GM12875 (cell line): ENCODE results near the gene ATRNL1.

Source experiments
- H3K4me3 ChIP-seq: one replicate; pipeline ENCODE4 v1.5.1; 2011; ENCODE audit warnings: low read depth, low read length, control low read depth
- TF ChIP-seq, protein P1 (sequence below): IDR thresholded peaks from 2 replicates; pipeline ENCODE4 v1.5.1; 2011; ENCODE audit warnings: low read depth, mild to moderate bottlenecking, control low read depth, inconsistent platforms, low read length, moderate library complexity, borderline replicate concordance; ENCODE audit not compliant: insufficient read depth

The ATRNL1 gene

DNA sequence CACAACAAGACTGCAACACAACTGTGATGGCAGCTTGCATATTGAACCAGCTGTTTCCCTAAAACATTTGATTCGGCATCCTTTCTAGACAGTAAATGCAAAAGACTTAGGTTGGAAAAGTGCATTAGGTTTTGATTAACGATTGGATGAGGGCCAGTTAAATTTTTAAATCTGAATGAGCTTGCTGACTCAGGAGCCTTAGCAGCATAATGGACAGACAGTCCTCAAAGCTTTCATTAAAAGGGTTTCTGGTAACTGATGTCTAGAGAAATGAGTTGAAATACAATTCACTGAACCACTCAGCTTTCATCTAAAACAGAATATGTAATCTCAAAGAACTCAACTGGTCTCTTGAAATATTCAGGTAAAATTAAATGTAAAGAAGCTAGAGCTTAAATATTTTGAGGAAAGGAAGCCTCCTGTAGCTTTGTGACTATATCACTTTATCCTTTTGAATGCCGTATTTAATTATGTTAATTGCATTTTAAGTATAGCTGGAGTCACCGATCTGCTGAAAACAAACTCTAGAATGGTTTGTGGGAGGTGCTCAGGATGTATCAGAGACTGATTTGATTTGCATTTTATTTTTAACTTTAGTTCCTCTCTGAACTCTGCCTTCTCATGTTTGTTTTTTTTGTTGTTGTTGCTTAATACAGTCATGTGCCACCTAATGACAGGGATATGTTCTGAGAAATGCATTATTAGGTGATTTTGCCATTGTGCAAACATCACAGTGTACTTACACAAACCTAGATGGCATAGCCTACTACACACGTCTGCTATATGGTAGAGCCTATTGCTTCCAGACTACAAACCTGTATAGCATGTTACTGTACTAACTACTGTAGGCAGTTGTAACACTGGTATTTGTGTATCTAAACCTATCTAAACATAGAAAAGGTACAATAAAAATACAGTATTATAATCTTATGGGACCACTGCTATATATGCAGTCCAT, 29.2 kb upstream of the ATRNL1 start:
- TF ChIP-seq, protein P1, sequence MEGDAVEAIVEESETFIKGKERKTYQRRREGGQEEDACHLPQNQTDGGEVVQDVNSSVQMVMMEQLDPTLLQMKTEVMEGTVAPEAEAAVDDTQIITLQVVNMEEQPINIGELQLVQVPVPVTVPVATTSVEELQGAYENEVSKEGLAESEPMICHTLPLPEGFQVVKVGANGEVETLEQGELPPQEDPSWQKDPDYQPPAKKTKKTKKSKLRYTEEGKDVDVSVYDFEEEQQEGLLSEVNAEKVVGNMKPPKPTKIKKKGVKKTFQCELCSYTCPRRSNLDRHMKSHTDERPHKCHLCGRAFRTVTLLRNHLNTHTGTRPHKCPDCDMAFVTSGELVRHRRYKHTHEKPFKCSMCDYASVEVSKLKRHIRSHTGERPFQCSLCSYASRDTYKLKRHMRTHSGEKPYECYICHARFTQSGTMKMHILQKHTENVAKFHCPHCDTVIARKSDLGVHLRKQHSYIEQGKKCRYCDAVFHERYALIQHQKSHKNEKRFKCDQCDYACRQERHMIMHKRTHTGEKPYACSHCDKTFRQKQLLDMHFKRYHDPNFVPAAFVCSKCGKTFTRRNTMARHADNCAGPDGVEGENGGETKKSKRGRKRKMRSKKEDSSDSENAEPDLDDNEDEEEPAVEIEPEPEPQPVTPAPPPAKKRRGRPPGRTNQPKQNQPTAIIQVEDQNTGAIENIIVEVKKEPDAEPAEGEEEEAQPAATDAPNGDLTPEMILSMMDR, result no peak
- H3K4me3 ChIP-seq, result no peak overlapping the region

DNA sequence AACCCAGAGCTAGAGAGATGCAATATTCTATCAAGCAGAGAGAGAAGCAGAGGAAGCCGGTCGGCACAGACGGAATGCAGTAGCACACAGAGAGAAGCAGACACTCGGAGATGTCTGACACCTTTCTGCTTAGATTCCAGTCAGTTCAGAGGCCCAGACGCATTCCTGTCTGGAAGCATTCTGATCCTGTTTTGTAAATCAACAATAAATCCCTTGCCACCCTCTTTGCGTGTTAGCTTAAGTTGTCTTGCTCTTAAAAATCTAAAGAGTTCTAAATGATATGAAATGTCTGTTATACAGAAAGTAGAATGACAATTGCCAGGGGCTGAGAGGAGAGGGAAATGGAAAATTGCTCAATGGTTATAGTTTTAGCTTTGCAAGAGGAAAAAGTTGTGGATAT, 27.4 kb upstream of the ATRNL1 start:
- TF ChIP-seq, protein P1, result no peak

DNA sequence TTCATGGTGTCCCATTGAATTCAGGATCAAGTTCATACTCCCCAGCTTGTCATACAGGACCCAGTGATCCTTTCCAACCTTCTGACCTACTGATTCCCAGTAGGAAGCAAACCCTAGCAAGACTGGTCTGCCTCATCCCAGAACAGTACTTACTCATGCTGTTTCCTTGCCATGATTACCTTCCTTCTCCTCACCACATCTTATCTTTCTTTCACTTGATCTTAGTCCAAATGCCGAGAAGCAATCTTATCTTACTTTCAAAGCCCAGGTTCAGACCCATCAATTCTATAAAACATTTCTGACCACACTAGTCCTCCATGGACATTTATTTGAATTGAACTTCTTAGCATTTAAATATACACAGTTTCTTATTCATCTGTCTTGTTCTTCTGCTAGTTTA, 26.6 kb upstream of the ATRNL1 start:
- TF ChIP-seq, protein P1, result no peak
- no peak overlapping the region for H3K4me3 ChIP-seq

More for the DNA sequence above, 27.4 kb upstream of the ATRNL1 start:
- no peak overlapping the region for H3K4me3 ChIP-seq

DNA sequence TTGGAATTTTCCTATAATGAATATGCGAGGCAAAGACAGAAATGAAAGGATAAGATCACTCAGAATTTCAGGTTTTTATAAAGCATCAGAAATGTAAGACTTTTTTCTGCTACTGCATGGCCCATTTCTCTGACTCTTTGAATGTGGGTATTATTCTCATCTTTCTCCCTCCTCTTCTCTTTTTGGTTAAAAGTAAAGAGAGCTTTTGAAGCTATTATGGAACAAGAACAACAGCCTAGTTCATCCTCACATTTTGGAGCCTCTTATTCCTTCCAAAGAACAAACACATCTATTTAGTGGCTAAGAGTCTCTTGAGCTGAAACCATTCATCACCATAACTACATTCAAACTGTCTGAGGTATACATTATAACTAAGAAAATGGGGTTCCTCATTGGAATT, 19.4 kb upstream of the ATRNL1 start:
- TF ChIP-seq, protein P1, result no peak
- H3K4me3 ChIP-seq, result no peak overlapping the region

DNA sequence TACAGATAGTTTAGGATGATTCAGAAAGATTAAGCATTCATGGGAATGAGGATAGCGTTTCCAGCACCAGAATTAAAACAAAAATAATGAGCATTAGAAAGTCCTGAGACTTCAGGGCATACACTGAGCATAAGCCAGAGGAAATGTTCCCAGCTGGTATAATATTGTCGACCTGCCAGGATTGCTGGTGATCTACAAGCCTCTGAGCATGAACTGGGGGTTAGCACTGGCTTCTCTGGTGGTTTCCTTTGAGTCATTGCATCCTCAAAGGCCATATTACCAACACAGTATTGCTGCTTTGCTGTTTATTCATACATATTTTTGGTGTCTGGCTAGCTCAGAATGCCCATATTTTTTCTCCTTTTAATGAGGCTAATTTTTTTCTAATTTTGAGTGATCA, 10.7 kb upstream of the ATRNL1 start:
- no peak overlapping the region for H3K4me3 ChIP-seq
- TF ChIP-seq, protein P1, result no peak

DNA sequence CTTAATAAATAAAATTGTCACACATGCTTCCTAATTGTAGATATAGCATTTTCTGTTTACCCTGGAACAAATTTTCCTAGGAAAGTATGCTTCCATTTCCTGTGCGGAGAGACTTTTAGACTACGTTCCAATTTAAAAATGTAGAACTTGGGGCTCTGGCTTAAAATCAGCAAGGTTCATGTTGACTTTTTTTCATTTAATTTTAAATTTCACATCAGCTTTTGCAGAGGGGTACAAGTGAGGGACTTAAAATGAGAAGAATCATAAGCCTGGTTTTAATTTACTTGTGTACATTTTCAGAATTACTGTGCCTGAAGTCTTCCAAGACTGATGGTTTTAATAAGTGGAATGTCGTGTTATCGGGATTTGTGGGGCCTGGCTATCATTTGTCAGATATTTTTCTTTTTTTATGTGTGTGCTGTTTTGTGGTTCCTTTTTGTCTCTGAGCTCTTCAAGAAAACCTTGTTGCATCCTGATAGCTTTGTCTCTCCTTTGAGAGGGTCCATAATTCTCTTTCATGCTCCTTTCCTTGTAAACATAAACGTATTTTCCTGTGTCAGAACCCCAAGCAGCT, 8.8 kb upstream of the ATRNL1 start:
- TF ChIP-seq, protein P1, result no peak
- H3K4me3 ChIP-seq, result no peak overlapping the region

DNA sequence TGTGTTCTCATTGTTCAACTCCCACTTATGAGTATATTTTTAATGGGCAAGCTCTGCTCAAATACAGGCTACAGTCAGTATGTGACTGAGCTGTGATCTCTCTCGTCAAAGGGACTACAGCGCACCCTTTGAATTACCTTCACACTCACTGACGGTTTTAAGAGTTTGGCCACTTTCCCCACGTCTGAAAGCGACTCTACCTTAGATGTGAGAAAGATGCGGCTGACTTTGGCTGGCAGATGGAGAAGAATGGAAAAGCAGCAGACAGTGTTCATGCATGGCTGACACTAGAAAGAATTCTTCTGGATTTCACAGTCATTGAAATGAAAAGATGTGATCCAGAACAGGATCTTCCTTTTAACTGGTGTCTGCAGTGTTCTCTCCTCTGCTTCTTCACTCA, 2.0 kb upstream of the ATRNL1 start:
- H3K4me3 ChIP-seq, result no peak overlapping the region
- TF ChIP-seq, protein P1, result no peak
